AG10803 (cell line): ENCODE results near the gene KIAA0513.
"Not testable (repeated sequence)": the region's sequence is repeated elsewhere in the genome, so short reads cannot be mapped to it uniquely, and the experiment has no call there.

Source experiments
- DNase-seq: peaks from one replicate; pipeline ENCODE4 v3.0.0; 2010; ENCODE audit warnings: low read depth
- H3K4me3 ChIP-seq: 2 replicates; pipeline ENCODE4 v1.5.1; 2011; ENCODE audit warnings: mild to moderate bottlenecking, low read length, control low read depth
- CTCF ChIP-seq: conservative IDR thresholded peaks from 2 replicates; pipeline ENCODE4 v1.5.1; 2011; ENCODE audit warnings: mild to moderate bottlenecking, low read length, control low read depth, inconsistent platforms

KIAA0513 gene

GRCh38 chr16:85051067-85051581, 23.5 kb downstream of the KIAA0513 start:
- no peak for TF ChIP-seq CTCF
- H3K4me3 ChIP-seq: no peak overlapping the region

DNA sequence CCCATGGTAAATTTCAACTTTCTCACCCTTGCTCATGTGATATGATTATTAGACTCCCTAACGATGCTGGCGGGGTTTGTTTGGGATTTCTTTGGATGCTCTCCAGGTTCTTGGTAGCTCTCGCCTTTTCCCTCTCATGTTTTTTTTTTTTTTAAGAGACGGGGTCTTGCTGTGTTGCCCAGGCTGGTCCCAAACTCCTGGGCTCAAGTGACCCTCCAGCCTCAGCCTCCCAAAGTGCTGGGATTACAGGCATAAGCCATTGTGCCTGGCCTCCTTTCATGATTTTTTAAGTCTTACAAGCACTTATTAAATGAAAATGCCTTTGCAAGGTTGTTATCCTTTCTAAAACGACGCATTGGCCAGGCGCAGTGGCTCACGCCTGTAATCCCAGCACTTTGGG, 24.1 kb downstream of the KIAA0513 start:
- no peak for TF ChIP-seq CTCF
- DNase-seq: no peak
- H3K4me3 ChIP-seq: no peak overlapping the region

More at GRCh38 chr16:85051067-85051581, 23.5 kb downstream of the KIAA0513 start:
- no peak for DNase-seq

- H3K4me3 ChIP-seq: no peak overlapping the region
- TF ChIP-seq CTCF: no peak
- DNase-seq: no peak
These were observed 24.9 kb downstream of the KIAA0513 start for GRCh38 chr16:85052536-85052935.

DNA sequence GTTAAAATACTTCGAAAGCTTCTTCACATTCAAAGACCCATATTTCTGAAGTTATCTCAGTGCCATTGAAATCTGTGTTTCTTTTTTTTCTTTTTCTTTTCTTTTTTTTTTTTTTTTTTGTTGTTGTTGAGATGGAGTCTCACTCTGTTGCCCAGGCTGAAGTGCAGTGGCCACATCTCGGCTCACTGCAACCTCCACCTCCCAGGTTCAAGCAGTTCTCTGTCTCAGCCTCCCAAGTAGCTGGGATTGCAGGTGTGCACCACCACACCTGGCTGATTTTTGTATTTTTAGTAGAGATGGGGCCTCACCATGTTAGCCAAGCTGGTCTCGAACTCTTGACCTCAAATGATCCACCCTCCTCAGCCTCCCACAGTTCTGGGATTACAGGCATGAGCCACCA, 26.7 kb downstream of the KIAA0513 start:
- not testable (repeated sequence) for DNase-seq, H3K4me3 ChIP-seq

DNA sequence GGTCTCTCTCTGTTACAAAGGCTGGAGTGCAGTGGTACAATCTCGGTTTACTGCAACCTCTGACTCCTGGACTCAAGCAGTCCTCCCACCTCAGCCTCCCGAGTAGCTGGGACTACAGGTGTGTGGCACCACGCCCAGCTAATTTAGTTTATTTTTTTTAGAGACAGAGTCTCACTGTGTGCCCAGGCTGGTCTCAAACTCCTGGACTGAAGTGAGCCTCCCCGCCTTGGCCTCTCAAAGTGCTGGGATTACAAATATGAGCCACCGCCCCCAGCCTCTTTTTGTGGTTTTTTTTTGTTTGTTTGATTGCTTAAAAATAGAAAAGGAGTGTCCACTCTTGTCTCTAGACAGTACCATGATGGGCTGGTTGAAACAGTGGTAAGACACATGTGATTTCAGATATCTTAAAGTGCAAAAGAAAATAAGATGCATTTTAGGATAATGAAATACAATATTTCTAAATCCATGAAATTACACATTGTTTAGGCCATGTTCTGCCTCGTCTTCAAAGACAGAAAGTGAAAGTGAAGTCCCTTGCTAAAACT, 27.4 kb downstream of the KIAA0513 start:
- H3K4me3 ChIP-seq: peak overlapping the region; percentile 42
- TF ChIP-seq CTCF: no peak
- DNase-seq: no peak

DNA sequence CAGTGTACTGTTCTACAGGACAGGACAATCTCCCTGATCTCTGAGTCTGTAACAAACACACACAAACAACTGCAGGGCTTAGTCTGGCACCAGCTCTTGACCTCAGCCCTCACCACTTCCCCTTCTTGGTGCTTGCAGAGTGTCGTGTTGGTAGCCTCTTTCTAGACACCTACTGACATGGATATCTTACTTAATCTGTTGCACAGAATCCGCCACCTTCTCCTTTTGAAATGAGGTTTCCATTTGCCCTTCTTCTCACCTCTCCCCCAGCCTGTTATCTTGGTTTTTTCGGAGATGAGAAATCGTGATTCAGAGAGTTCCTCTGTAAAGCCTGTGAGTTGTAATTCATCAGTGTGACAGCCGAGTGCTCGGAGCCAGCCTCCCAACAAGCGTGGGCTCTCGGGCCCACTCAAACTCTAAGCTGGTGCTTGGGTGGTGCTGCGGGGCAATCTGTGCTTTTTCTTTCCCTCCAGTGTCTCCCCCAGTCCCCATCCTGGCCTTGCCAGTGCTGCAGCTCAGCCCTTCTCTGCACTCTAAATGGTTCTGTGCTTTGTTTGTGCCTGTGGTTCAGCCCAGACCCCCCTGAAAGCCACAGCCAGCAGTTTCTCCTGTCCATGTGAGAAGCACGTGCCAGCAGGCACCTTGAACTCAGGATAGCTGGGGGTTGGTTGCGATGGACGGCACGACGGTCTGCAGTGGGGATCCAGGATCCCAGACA, 28.1 kb downstream of the KIAA0513 start:
- H3K4me3 ChIP-seq: peak overlapping the region; percentile 42
- peak; percentile 50 for DNase-seq
- no peak for TF ChIP-seq CTCF

- DNase-seq: peak; percentile 38
- no peak overlapping the region for H3K4me3 ChIP-seq
- peak; percentile 62 for TF ChIP-seq CTCF
These were observed 28.7 kb downstream of the KIAA0513 start for GRCh38 chr16:85056211-85056748.
